Naive B cell (primary cell): ENCODE results near the gene CEACAM7. TPM values are rescaled to one million over a fixed set of nuclear protein-coding genes. Genes with fewer than 3 reads are reported as not detected.

Experiments
- ATAC-seq, 2 donors: fragments of 150-1000 bp; cut with Tn5 transposase; 2 replicates each; pipeline ENCODE4 v1.10.0; 2021; ENCODE audit warnings: low read depth in 2 of 2, mild to moderate bottlenecking in 2 of 2, moderate library complexity in 2 of 2
- DNase-seq: peaks from one replicate; pipeline ENCODE4 v3.0.0; 2022
- H3K27ac Mint-ChIP-seq, 6 donors: one replicate each; pipeline ENCODE4 v1.8.0; 2020 to 2022; ENCODE audit warnings: mild to moderate bottlenecking in 6 of 6, mixed read lengths in 6 of 6, moderate library complexity in 5 of 6, inconsistent platforms in 2 of 6
- H3K27me3 Mint-ChIP-seq, 3 donors: one replicate each; pipeline ENCODE4 v1.8.0; 2021 to 2022; ENCODE audit warnings: mixed read lengths in 3 of 3, mild to moderate bottlenecking in 1 of 3
- H3K36me3 Mint-ChIP-seq, 2 donors: one replicate each; pipeline ENCODE4 v1.8.0; 2020 to 2022; ENCODE audit warnings: mixed read lengths in 2 of 2, inconsistent platforms in 1 of 2, mild to moderate bottlenecking in 1 of 2
- H3K4me1 Mint-ChIP-seq, 3 donors: one replicate each; pipeline ENCODE4 v1.8.0; 2020 to 2022; ENCODE audit warnings: mixed read lengths in 3 of 3, inconsistent platforms in 1 of 3, mild to moderate bottlenecking in 1 of 3, moderate library complexity in 1 of 3
- H3K4me3 Mint-ChIP-seq, 8 donors: one replicate each; pipeline ENCODE4 v1.8.0; 2020 to 2022; ENCODE audit warnings: mild to moderate bottlenecking in 8 of 8, mixed read lengths in 8 of 8, moderate library complexity in 8 of 8, inconsistent platforms in 2 of 8
- H3K9me3 Mint-ChIP-seq, 7 donors: one replicate each; pipeline ENCODE4 v1.8.0; 2020 to 2022; ENCODE audit warnings: mixed read lengths in 7 of 7, mild to moderate bottlenecking in 5 of 7, inconsistent platforms in 2 of 7, moderate library complexity in 1 of 7
- polyA plus RNA-seq, 6 donors: library from polyadenylated mRNA; unstranded; fragments of 300-500 nt; fragmentation: Illumina TruSeq; gene quantifications; one replicate each; pipeline ENCODE4 v1.2.3, GENCODE V29; 2021; ENCODE audit warnings: low read depth in 6 of 6

Gene CEACAM7
- polyA plus RNA-seq, 6 donors from 2014 or later, result not detected

DNA sequence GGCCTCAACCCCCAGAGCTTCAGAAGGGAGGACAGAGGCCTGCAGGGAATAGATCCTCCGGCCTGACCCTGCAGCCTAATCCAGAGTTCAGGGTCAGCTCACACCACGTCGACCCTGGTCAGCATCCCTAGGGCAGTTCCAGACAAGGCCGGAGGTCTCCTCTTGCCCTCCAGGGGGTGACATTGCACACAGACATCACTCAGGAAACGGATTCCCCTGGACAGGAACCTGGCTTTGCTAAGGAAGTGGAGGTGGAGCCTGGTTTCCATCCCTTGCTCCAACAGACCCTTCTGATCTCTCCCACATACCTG, 19.4 kb upstream of the CEACAM7 start:
- H3K4me1 Mint-ChIP-seq, result peaks cover 6 to 8% (median 6%) of the 10 kb centered on the region in 3 donors
- H3K27ac Mint-ChIP-seq, result no peak overlapping the region
- no peaks in the 10 kb centered on the region for H3K36me3 Mint-ChIP-seq
- no peak overlapping the region for H3K4me3 Mint-ChIP-seq
- H3K9me3 Mint-ChIP-seq, result no peaks in the 10 kb centered on the region
- H3K27me3 Mint-ChIP-seq, result peaks cover 41 to 80% (median 72%) of the 10 kb centered on the region in 3 donors
- DNase-seq (no peak), ATAC-seq (no peak)

GRCh38 chr19:41706741-41707501, 18.9 kb upstream of the CEACAM7 start:
- no peaks in the 10 kb centered on the region for H3K36me3 Mint-ChIP-seq
- peak overlapping the region in 2 of 6 donors; percentile 36 to 47 for H3K27ac Mint-ChIP-seq
- DNase-seq, result peak; percentile 63
- peaks cover 42 to 77% (median 70%) of the 10 kb centered on the region in 3 donors for H3K27me3 Mint-ChIP-seq
- H3K4me3 Mint-ChIP-seq, result peak overlapping the region; percentile 29 to 81 (median 71)
- peak; percentile 90 for ATAC-seq
- peaks cover 6 to 8% (median 6%) of the 10 kb centered on the region in 3 donors for H3K4me1 Mint-ChIP-seq
- H3K9me3 Mint-ChIP-seq, result no peaks in the 10 kb centered on the region

DNA sequence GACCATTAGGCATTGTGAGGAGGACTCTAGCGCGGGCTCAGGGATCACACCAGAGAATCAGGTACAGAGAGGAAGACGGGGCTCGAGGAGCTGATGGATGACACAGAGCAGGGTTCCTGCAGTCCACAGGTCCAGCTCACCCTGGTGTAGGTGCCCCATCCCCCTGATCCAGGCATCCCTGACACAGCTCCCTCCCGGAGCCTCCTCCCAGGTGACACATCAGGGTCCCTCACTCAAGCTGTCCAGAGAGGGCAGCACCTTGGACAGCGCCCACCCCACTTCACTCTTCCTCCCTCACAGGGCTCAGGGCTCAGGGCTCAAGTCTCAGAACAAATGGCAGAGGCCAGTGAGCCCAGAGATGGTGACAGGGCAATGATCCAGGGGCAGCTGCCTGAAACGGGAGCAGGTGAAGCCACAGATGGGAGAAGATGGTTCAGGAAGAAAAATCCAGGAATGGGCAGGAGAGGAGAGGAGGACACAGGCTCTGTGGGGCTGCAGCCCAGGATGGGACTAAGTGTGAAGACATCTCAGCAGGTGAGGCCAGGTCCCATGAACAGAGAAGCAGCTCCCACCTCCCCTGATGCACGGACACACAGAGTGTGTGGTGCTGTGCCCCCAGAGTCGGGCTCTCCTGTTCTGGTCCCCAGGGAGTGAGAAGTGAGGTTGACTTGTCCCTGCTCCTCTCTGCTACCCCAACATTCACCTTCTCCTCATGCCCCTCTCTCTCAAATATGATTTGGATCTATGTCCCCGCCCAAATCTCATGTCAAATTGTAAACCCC, 17.5 kb upstream of the CEACAM7 start:
- Mint-ChIP-seq H3K9me3 (no peaks in the 10 kb centered on the region), H3K4me1 (peaks cover 6 to 8% (median 6%) of the 10 kb centered on the region in 3 donors), H3K27me3 (peaks cover 38 to 76% (median 73%) of the 10 kb centered on the region in 3 donors), H3K27ac (no peak overlapping the region), H3K4me3 (peak overlapping the region in 1 of 8 donors; percentile 51), H3K36me3 (no peaks in the 10 kb centered on the region)
- DNase-seq (no peak), ATAC-seq (no peak)

- Mint-ChIP-seq H3K4me1 (peaks cover 9 to 12% (median 10%) of the 10 kb centered on the region in 3 donors), H3K27ac (no peak overlapping the region), H3K27me3 (peaks cover 37 to 71% (median 68%) of the 10 kb centered on the region in 3 donors), H3K9me3 (no peaks in the 10 kb centered on the region), H3K36me3 (no peaks in the 10 kb centered on the region), H3K4me3 (no peak overlapping the region)
- ATAC-seq (no peak), DNase-seq (no peak)
These were observed 15.7 kb upstream of the CEACAM7 start for GRCh38 chr19:41703602-41704293.

GRCh38 chr19:41702171-41702651, 14.1 kb upstream of the CEACAM7 start:
- H3K9me3 Mint-ChIP-seq, result no peaks in the 10 kb centered on the region
- ATAC-seq, result no peak
- H3K36me3 Mint-ChIP-seq, result no peaks in the 10 kb centered on the region
- no peak for DNase-seq
- H3K27me3 Mint-ChIP-seq, result peaks cover 32 to 64% (median 64%) of the 10 kb centered on the region in 3 donors
- H3K4me3 Mint-ChIP-seq, result no peak overlapping the region
- peaks cover 10 to 13% (median 13%) of the 10 kb centered on the region in 3 donors for H3K4me1 Mint-ChIP-seq
- H3K27ac Mint-ChIP-seq, result no peak overlapping the region

DNA sequence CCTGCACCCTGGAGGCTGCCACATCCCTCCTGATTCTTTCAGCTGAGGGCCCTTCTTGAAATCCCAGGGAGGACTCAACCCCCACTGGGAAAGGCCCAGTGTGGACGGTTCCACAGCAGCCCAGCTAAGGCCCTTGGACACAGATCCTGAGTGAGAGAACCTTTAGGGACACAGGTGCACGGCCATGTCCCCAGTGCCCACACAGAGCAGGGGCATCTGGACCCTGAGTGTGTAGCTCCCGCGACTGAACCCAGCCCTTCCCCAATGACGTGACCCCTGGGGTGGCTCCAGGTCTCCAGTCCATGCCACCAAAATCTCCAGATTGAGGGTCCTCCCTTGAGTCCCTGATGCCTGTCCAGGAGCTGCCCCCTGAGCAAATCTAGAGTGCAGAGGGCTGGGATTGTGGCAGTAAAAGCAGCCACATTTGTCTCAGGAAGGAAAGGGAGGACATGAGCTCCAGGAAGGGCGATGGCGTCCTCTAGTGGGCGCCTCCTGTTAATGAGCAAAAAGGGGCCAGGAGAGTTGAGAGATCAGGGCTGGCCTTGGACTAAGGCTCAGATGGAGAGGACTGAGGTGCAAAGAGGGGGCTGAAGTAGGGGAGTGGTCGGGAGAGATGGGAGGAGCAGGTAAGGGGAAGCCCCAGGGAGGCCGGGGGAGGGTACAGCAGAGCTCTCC, 13.5 kb upstream of the CEACAM7 start:
- ATAC-seq (no peak), DNase-seq (no peak)
- Mint-ChIP-seq H3K36me3 (no peaks in the 10 kb centered on the region), H3K27ac (peak overlapping the region in 1 of 6 donors; percentile 62), H3K4me1 (peaks cover 6 to 7% (median 6%) of the 10 kb centered on the region in 3 donors), H3K27me3 (peaks cover 26 to 64% (median 62%) of the 10 kb centered on the region in 3 donors), H3K4me3 (no peak overlapping the region), H3K9me3 (no peaks in the 10 kb centered on the region)

GRCh38 chr19:41700381-41701195, 12.5 kb upstream of the CEACAM7 start:
- peaks cover 6 to 7% (median 6%) of the 10 kb centered on the region in 3 donors for H3K4me1 Mint-ChIP-seq

GRCh38 chr19:41699968-41700323, 11.9 kb upstream of the CEACAM7 start:
- ATAC-seq (no peak), DNase-seq (no peak)
- no peak overlapping the region for H3K4me3 Mint-ChIP-seq
- peaks cover 6 to 7% (median 6%) of the 10 kb centered on the region in 3 donors for H3K4me1 Mint-ChIP-seq
- H3K27me3 Mint-ChIP-seq, result peaks cover 16 to 64% (median 62%) of the 10 kb centered on the region in 3 donors
- H3K27ac Mint-ChIP-seq, result no peak overlapping the region
- no peaks in the 10 kb centered on the region for H3K36me3 Mint-ChIP-seq
- no peaks in the 10 kb centered on the region for H3K9me3 Mint-ChIP-seq

More at GRCh38 chr19:41700381-41701195, 12.5 kb upstream of the CEACAM7 start:
- Mint-ChIP-seq H3K9me3 (no peaks in the 10 kb centered on the region), H3K27me3 (peaks cover 20 to 64% (median 62%) of the 10 kb centered on the region in 3 donors), H3K36me3 (no peaks in the 10 kb centered on the region), H3K27ac (no peak overlapping the region), H3K4me3 (no peak overlapping the region)
- DNase-seq, result no peak
- no peak for ATAC-seq

DNA sequence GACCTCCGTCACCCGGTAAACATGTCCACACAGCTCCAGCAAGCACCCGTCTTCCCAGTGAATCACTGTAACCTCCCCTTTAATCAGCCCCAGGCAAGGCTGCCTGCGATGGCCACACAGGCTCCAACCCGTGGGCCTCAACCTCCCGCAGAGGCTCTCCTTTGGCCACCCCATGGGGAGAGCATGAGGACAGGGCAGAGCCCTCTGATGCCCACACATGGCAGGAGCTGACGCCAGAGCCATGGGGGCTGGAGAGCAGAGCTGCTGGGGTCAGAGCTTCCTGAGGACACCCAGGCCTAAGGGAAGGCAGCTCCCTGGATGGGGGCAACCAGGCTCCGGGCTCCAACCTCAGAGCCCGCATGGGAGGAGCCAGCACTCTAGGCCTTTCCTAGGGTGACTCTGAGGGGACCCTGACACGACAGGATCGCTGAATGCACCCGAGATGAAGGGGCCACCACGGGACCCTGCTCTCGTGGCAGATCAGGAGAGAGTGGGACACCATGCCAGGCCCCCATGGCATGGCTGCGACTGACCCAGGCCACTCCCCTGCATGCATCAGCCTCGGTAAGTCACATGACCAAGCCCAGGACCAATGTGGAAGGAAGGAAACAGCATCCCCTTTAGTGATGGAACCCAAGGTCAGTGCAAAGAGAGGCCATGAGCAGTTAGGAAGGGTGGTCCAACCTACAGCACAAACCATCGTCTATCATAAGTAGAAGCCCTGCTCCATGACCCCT, 11.3 kb upstream of the CEACAM7 start:
- Mint-ChIP-seq H3K36me3 (no peaks in the 10 kb centered on the region), H3K4me1 (peaks cover 6 to 7% (median 6%) of the 10 kb centered on the region in 3 donors), H3K4me3 (no peak overlapping the region), H3K9me3 (no peaks in the 10 kb centered on the region), H3K27ac (no peak overlapping the region), H3K27me3 (peaks cover 16 to 67% (median 63%) of the 10 kb centered on the region in 3 donors)
- DNase-seq (no peak), ATAC-seq (no peak)

DNA sequence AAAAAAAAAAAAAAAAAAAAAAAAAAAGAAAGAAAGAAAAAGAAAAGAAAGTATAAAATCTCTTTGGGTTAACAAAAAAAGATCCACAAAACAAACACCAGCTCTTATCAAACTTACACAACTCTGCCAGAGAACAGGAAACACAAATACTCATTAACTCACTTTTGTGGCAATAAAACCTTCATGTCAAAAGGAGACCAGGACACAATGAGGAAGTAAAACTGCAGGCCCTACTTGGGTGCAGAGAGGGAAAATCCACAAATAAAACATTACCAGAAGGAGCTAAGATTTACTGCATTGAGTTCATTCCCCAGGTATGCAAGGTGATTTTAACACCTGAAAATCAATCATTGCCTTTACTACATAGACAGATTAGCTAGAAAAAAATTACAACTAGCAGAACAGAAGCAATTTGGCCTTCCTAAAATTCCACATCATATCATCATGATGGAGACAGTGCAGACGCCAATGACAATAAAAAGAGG, 10.7 kb upstream of the CEACAM7 start:
- Mint-ChIP-seq H3K36me3 (no peaks in the 10 kb centered on the region), H3K27ac (peak overlapping the region in 1 of 6 donors; percentile 25), H3K9me3 (peaks cover 0 to 2% (median 0%) of the 10 kb centered on the region in 7 donors), H3K4me3 (no peak overlapping the region), H3K27me3 (peaks cover 16 to 67% (median 62%) of the 10 kb centered on the region in 3 donors), H3K4me1 (peaks cover 6 to 7% (median 6%) of the 10 kb centered on the region in 3 donors)
- DNase-seq, result no peak
- peak in 1 of 2 donors; percentile 47 for ATAC-seq

- peaks cover 14 to 76% (median 64%) of the 10 kb centered on the region in 3 donors for H3K27me3 Mint-ChIP-seq
- no peak overlapping the region for H3K4me3 Mint-ChIP-seq
- peaks cover 10 to 11% of the 10 kb centered on the region in 2 donors for H3K36me3 Mint-ChIP-seq
- peaks cover 6 to 7% (median 6%) of the 10 kb centered on the region in 3 donors for H3K4me1 Mint-ChIP-seq
- DNase-seq (no peak), ATAC-seq (no peak)
- peaks cover 4 to 12% (median 11%) of the 10 kb centered on the region in 7 donors for H3K9me3 Mint-ChIP-seq
- H3K27ac Mint-ChIP-seq, result no peak overlapping the region
These were observed 9.3 kb upstream of the CEACAM7 start for GRCh38 chr19:41697198-41697855.
